ENCODE measurements around the gene AXL. TPM values are rescaled to one million over a fixed set of nuclear protein-coding genes. Genes with fewer than 3 reads are reported as not detected.
A peak's percentile ranks its signal among the peaks of the same experiment; 100 is the strongest.

The AXL gene
- total RNA-seq, 1 donor from 2014 or later: 214 TPM

- Mint-ChIP-seq H3K4me3 (ENCODE audit: unreplicated experiment) (no peak overlapping the region), H3K27me3 (ENCODE audit: low read depth) (no peaks in the 10 kb centered on the region), H3K9me3 (ENCODE audit: low read depth) (no peaks in the 10 kb centered on the region), H3K27ac (ENCODE audit: unreplicated experiment) (no peak overlapping the region), H3K4me1 (ENCODE audit: low read depth) (peaks cover 28% of the 10 kb centered on the region), H3K36me3 (ENCODE audit: low read depth) (peaks cover 30% of the 10 kb centered on the region)
- TF ChIP-seq CTCF (IDR thresholded peaks at IDR 0.05): no peak
- DNase-seq (ENCODE audit: low spot score): no peak
Measured at GRCh38 chr19:41269055-41269454, 50.0 kb downstream of the AXL start.

- Mint-ChIP-seq H3K4me1 (ENCODE audit: low read depth) (peaks cover 28% of the 10 kb centered on the region), H3K27ac (ENCODE audit: unreplicated experiment) (no peak overlapping the region), H3K27me3 (ENCODE audit: low read depth) (no peaks in the 10 kb centered on the region), H3K36me3 (ENCODE audit: low read depth) (peaks cover 34% of the 10 kb centered on the region), H3K4me3 (ENCODE audit: unreplicated experiment) (no peak overlapping the region), H3K9me3 (ENCODE audit: low read depth) (no peaks in the 10 kb centered on the region)
- no peak for DNase-seq (ENCODE audit: low spot score)
- TF ChIP-seq CTCF (IDR thresholded peaks at IDR 0.05): no peak
Measured at GRCh38 chr19:41269571-41269970, 50.5 kb downstream of the AXL start.

GRCh38 chr19:41273076-41273475 lies 54.1 kb downstream of the AXL start:
- H3K36me3 Mint-ChIP-seq (ENCODE audit: low read depth): peaks cover 53% of the 10 kb centered on the region
- no peak overlapping the region for H3K4me3 Mint-ChIP-seq (ENCODE audit: unreplicated experiment)
- no peak for TF ChIP-seq CTCF (IDR thresholded peaks at IDR 0.05)

GRCh38 chr19:41274802-41275201 lies 55.8 kb downstream of the AXL start:
- TF ChIP-seq CTCF (IDR thresholded peaks at IDR 0.05): no peak
- DNase-seq (ENCODE audit: low spot score): no peak
- H3K27ac Mint-ChIP-seq (ENCODE audit: unreplicated experiment): no peak overlapping the region
- H3K4me3 Mint-ChIP-seq (ENCODE audit: unreplicated experiment): no peak overlapping the region
- H3K27me3 Mint-ChIP-seq (ENCODE audit: low read depth): no peaks in the 10 kb centered on the region
- peaks cover 63% of the 10 kb centered on the region for H3K36me3 Mint-ChIP-seq (ENCODE audit: low read depth)
- H3K4me1 Mint-ChIP-seq (ENCODE audit: low read depth): no peaks in the 10 kb centered on the region
- no peaks in the 10 kb centered on the region for H3K9me3 Mint-ChIP-seq (ENCODE audit: low read depth)

More at GRCh38 chr19:41273076-41273475, 54.1 kb downstream of the AXL start:
- H3K4me1 Mint-ChIP-seq (ENCODE audit: low read depth): no peaks in the 10 kb centered on the region
- H3K27me3 Mint-ChIP-seq (ENCODE audit: low read depth): no peaks in the 10 kb centered on the region
- no peak for DNase-seq (ENCODE audit: low spot score)
- H3K27ac Mint-ChIP-seq (ENCODE audit: unreplicated experiment): peak overlapping the region; percentile 34
- H3K9me3 Mint-ChIP-seq (ENCODE audit: low read depth): no peaks in the 10 kb centered on the region

GRCh38 chr19:41276231-41276630 lies 57.2 kb downstream of the AXL start:
- peaks cover 68% of the 10 kb centered on the region for H3K36me3 Mint-ChIP-seq (ENCODE audit: low read depth)
- H3K4me3 Mint-ChIP-seq (ENCODE audit: unreplicated experiment): no peak overlapping the region
- DNase-seq (ENCODE audit: low spot score): no peak
- no peaks in the 10 kb centered on the region for H3K4me1 Mint-ChIP-seq (ENCODE audit: low read depth)
- H3K9me3 Mint-ChIP-seq (ENCODE audit: low read depth): no peaks in the 10 kb centered on the region
- no peak overlapping the region for H3K27ac Mint-ChIP-seq (ENCODE audit: unreplicated experiment)
- TF ChIP-seq CTCF (IDR thresholded peaks at IDR 0.05): no peak
- H3K27me3 Mint-ChIP-seq (ENCODE audit: low read depth): no peaks in the 10 kb centered on the region
